WTC11 (cell line): ENCODE results near the gene LPCAT3. TPM values are rescaled to one million over a fixed set of nuclear protein-coding genes. Genes with fewer than 3 reads are reported as not detected.

Experiments
- ATAC-seq: fragments of 200-7000 bp; cut with Tn5 transposase; 2 replicates; pipeline ENCODE4 v1.10.0; 2021; ENCODE audit warnings: mild to moderate bottlenecking, moderate library complexity
- CTCF ChIA-PET: fragments of 300-600 bp; sonication (Branson Sonifier 250); formaldehyde crosslinking; loops from one replicate; lab custom pipeline; 2021; ENCODE audit warnings: antibody characterized with exemption; lab: Charles Lee
- POLR2A ChIA-PET: fragments of 350-600 bp; sonication (Branson Sonifier 250); formaldehyde crosslinking; loops from one replicate; lab custom pipeline; 2021; ENCODE audit warnings: antibody characterized with exemption; lab: Charles Lee
- DNase-seq: peaks from one replicate; pipeline ENCODE4 v3.0.0; 2021; ENCODE audit warnings: low spot score
- H3K27ac Mint-ChIP-seq: 2 replicates; pipeline ENCODE4 v1.8.0; 2021; ENCODE audit warnings: mixed read lengths
- H3K27me3 Mint-ChIP-seq: 2 replicates; pipeline ENCODE4 v1.8.0; 2021; ENCODE audit warnings: low read depth, mild to moderate bottlenecking, moderate library complexity, mixed read lengths
- H3K36me3 Mint-ChIP-seq: 2 replicates; pipeline ENCODE4 v1.8.0; 2021; ENCODE audit warnings: mixed read lengths
- H3K4me1 Mint-ChIP-seq: 2 replicates; pipeline ENCODE4 v1.8.0; 2022; ENCODE audit warnings: mixed read lengths
- H3K4me3 Mint-ChIP-seq: 2 replicates; pipeline ENCODE4 v1.8.0; 2021; ENCODE audit warnings: mild to moderate bottlenecking, moderate library complexity, mixed read lengths
- H3K9me3 Mint-ChIP-seq: 2 replicates; pipeline ENCODE4 v1.8.0; 2021; ENCODE audit warnings: mixed read lengths
- GABPB1 ChIP-seq: sonication (generic); formaldehyde crosslinking; IDR thresholded peaks from 2 replicates; pipeline ENCODE4 v1.8.1; 2023; ENCODE audit warnings: mild to moderate bottlenecking, missing genetic modification reagents
- HMGXB4 ChIP-seq: sonication (generic); formaldehyde crosslinking; IDR thresholded peaks from 2 replicates; pipeline ENCODE4 v1.8.1; 2023; ENCODE audit warnings: mild to moderate bottlenecking, moderate library complexity, missing genetic modification reagents
- JAZF1 ChIP-seq: fragments of 250-450 bp; sonication (Bioruptor Pico); IDR thresholded peaks from 2 replicates; pipeline ENCODE4 v1.9.0; 2021; ENCODE audit warnings: moderate library complexity, mild to moderate bottlenecking, inconsistent platforms
- KAT7 ChIP-seq: sonication (generic); formaldehyde crosslinking; IDR thresholded peaks from 2 replicates; pipeline ENCODE4 v1.8.1; 2023; ENCODE audit warnings: missing genetic modification reagents, mild to moderate bottlenecking, borderline replicate concordance
- MAX ChIP-seq: sonication (generic); formaldehyde crosslinking; IDR thresholded peaks from 2 replicates; pipeline ENCODE4 v1.8.0; 2022; ENCODE audit warnings: mild to moderate bottlenecking, missing genetic modification reagents
- NFE2L1 ChIP-seq: sonication (generic); formaldehyde crosslinking; IDR thresholded peaks from 2 replicates; pipeline ENCODE4 v1.8.1; 2023; ENCODE audit warnings: missing genetic modification reagents
- SP1 ChIP-seq: sonication (generic); formaldehyde crosslinking; conservative IDR thresholded peaks from 2 replicates; pipeline ENCODE4 v1.8.1; 2022; ENCODE audit warnings: missing genetic modification reagents
- ZNF232 ChIP-seq: sonication (generic); formaldehyde crosslinking; IDR thresholded peaks from 2 replicates; pipeline ENCODE4 v1.8.0; 2022; ENCODE audit warnings: mild to moderate bottlenecking, missing genetic modification reagents
- ZNF281 ChIP-seq: sonication (generic); formaldehyde crosslinking; IDR thresholded peaks from 2 replicates; pipeline ENCODE4 v1.8.0; 2023; ENCODE audit warnings: mild to moderate bottlenecking, missing genetic modification reagents
- ZNF416 ChIP-seq: fragments of 250-450 bp; sonication (Bioruptor Pico); IDR thresholded peaks from 2 replicates; pipeline ENCODE4 v1.9.0; 2021; ENCODE audit warnings: mild to moderate bottlenecking, inconsistent platforms
- ZNF423 ChIP-seq: fragments of 250-450 bp; sonication (Bioruptor Pico); IDR thresholded peaks from 2 replicates; pipeline ENCODE4 v2.1.2; 2022; ENCODE audit warnings: mild to moderate bottlenecking, moderate library complexity
- total RNA-seq: library from RNA; stranded (reverse); gene quantifications from 3 replicates; pipeline ENCODE4 v1.2.3, GENCODE V29; 2021
- TF ChIP-seq, protein P1 (sequence below): fragments of 250-450 bp; sonication (Bioruptor Pico); IDR thresholded peaks from 2 replicates; pipeline ENCODE4 v1.9.0; 2021; ENCODE audit warnings: mild to moderate bottlenecking
- TF ChIP-seq, protein P2 (sequence below): sonication (generic); formaldehyde crosslinking; IDR thresholded peaks from 2 replicates; pipeline ENCODE4 v1.8.0; 2022; ENCODE audit warnings: mild to moderate bottlenecking, missing genetic modification reagents
- TF ChIP-seq, protein P3 (sequence below): sonication (generic); formaldehyde crosslinking; IDR thresholded peaks from 2 replicates; pipeline ENCODE4 v1.8.1; 2023; ENCODE audit warnings: mild to moderate bottlenecking, missing genetic modification reagents
- TF ChIP-seq, protein P4 (sequence below): sonication (generic); formaldehyde crosslinking; IDR thresholded peaks from 2 replicates; pipeline ENCODE4 v1.8.1; 2023; ENCODE audit warnings: mild to moderate bottlenecking, missing genetic modification reagents, borderline replicate concordance

LPCAT3 gene
- total RNA-seq, 1 experiment from 2014 or later: 40.0 TPM

- H3K27ac Mint-ChIP-seq: no peak overlapping the region
- ChIA-PET CTCF (interaction anchor here (0.8 to 9.7 kb wide), 15 partner anchors 11 to 150 kb away, joined by 3 to 296 read pairs (median 10); partner anchors contain the start of genes ATN1, C12orf57, LPCAT3 and PTPN6), POLR2A (interaction anchor here (0.9 to 6.6 kb wide), 7 partner anchors 18 to 90 kb away, joined by 3 to 167 read pairs (median 5); partner anchors contain the start of genes C12orf57, LPCAT3, RNU7-1 and SPSB2)
- peaks cover 30% of the 10 kb centered on the region for H3K36me3 Mint-ChIP-seq
- TF ChIP-seq ZNF232 (CRISPR knock-in tag) (peak; percentile 51; the same call in 1 of the 2 replicates), ZNF423 (CRISPR knock-in tag) (peak; percentile 40; the same call in 1 of the 2 replicates), JAZF1 (CRISPR knock-in tag) (no peak), KAT7 (CRISPR knock-in tag) (peak; percentile 62; the same call in 1 of the 2 replicates), ZNF281 (CRISPR knock-in tag) (0 out of 2 replicates have a peak, but pooled peaks have one; percentile 34), HMGXB4 (CRISPR knock-in tag) (no peak), SP1 (CRISPR knock-in tag) (peak; percentile 53; the same call in 1 of the 2 replicates), NFE2L1 (CRISPR knock-in tag) (peak; percentile 31; the same call in 1 of the 2 replicates)
- TF ChIP-seq, protein P1, sequence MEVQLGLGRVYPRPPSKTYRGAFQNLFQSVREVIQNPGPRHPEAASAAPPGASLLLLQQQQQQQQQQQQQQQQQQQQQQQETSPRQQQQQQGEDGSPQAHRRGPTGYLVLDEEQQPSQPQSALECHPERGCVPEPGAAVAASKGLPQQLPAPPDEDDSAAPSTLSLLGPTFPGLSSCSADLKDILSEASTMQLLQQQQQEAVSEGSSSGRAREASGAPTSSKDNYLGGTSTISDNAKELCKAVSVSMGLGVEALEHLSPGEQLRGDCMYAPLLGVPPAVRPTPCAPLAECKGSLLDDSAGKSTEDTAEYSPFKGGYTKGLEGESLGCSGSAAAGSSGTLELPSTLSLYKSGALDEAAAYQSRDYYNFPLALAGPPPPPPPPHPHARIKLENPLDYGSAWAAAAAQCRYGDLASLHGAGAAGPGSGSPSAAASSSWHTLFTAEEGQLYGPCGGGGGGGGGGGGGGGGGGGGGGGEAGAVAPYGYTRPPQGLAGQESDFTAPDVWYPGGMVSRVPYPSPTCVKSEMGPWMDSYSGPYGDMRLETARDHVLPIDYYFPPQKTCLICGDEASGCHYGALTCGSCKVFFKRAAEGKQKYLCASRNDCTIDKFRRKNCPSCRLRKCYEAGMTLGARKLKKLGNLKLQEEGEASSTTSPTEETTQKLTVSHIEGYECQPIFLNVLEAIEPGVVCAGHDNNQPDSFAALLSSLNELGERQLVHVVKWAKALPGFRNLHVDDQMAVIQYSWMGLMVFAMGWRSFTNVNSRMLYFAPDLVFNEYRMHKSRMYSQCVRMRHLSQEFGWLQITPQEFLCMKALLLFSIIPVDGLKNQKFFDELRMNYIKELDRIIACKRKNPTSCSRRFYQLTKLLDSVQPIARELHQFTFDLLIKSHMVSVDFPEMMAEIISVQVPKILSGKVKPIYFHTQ: no peak
- TF ChIP-seq, protein P2, sequence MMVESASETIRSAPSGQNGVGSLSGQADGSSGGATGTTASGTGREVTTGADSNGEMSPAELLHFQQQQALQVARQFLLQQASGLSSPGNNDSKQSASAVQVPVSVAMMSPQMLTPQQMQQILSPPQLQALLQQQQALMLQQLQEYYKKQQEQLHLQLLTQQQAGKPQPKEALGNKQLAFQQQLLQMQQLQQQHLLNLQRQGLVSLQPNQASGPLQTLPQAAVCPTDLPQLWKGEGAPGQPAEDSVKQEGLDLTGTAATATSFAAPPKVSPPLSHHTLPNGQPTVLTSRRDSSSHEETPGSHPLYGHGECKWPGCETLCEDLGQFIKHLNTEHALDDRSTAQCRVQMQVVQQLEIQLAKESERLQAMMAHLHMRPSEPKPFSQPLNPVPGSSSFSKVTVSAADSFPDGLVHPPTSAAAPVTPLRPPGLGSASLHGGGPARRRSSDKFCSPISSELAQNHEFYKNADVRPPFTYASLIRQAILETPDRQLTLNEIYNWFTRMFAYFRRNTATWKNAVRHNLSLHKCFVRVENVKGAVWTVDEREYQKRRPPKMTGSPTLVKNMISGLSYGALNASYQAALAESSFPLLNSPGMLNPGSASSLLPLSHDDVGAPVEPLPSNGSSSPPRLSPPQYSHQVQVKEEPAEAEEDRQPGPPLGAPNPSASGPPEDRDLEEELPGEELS (CRISPR knock-in tag): no peak
- DNase-seq (peak; percentile 83), ATAC-seq (peak; percentile 35)
- H3K9me3 Mint-ChIP-seq: no peaks in the 10 kb centered on the region
- no peaks in the 10 kb centered on the region for H3K27me3 Mint-ChIP-seq
- peaks cover 55% of the 10 kb centered on the region for H3K4me1 Mint-ChIP-seq
- H3K4me3 Mint-ChIP-seq: peak overlapping the region; percentile 75
Measured at GRCh38 chr12:6963016-6963731, 55.1 kb downstream of the LPCAT3 start.

DNA sequence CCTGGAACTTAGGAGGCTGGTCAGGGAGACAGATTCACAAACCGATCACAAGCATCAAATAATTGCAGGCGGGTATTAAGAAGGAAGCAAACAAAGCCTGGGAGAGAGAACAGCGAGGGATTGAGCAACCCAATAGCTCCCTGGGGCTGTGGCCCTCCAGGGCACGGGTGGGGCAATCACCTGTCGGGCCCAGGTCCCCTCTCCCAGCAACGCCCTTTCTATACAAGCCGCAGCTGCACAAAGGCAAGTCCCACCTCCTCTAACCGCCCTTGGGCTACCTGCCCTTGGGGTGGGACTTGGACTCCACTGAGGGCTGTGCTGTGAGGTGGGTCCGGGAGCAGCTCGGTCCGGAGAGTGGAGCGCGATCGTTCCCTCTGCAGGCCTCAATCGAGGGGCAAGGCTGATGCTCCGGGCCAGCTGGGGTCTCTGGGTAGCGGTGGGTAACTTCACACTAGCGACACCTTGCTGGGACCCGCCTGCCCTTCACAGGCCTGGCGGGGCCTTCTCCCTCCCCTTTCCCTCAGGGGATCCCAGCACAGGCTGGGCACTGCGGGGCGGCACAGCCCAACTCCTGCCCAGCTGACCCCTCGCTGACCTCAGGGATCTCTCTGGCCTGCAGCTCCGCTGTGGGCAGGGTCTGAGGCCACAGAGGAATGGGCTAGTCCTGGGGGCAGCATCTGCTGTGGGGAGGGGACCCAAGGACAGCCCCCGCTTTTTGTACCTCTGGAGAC is 55.8 kb downstream of the LPCAT3 start:
- Mint-ChIP-seq H3K36me3 (peaks cover 23% of the 10 kb centered on the region), H3K27me3 (no peaks in the 10 kb centered on the region), H3K4me3 (peak overlapping the region; percentile 75), H3K9me3 (no peaks in the 10 kb centered on the region), H3K27ac (peak overlapping the region; percentile 99), H3K4me1 (peaks cover 55% of the 10 kb centered on the region)
- no peak for DNase-seq
- POLR2A ChIA-PET: interaction anchor here (0.6 to 6.6 kb wide), 8 partner anchors 9 to 89 kb away, joined by 3 to 167 read pairs (median 8); partner anchors contain the start of genes C12orf57, LPCAT3, RNU7-1 and SPSB2
- ATAC-seq: peak; percentile 6
- CTCF ChIA-PET: interaction anchor here (0.6 to 9.7 kb wide), 19 partner anchors 10 to 704 kb away, joined by 3 to 296 read pairs (median 8); partner anchors contain the start of genes ATN1, C12orf57, COPS7A and LPCAT3
- TF ChIP-seq, protein P3, sequence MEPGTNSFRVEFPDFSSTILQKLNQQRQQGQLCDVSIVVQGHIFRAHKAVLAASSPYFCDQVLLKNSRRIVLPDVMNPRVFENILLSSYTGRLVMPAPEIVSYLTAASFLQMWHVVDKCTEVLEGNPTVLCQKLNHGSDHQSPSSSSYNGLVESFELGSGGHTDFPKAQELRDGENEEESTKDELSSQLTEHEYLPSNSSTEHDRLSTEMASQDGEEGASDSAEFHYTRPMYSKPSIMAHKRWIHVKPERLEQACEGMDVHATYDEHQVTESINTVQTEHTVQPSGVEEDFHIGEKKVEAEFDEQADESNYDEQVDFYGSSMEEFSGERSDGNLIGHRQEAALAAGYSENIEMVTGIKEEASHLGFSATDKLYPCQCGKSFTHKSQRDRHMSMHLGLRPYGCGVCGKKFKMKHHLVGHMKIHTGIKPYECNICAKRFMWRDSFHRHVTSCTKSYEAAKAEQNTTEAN (CRISPR knock-in tag): 0 out of 2 replicates have a peak, but pooled peaks have one; percentile 17
- TF ChIP-seq MAX (CRISPR knock-in tag): peak; percentile 53; the same call in 1 of the 2 replicates
- TF ChIP-seq, protein P4, sequence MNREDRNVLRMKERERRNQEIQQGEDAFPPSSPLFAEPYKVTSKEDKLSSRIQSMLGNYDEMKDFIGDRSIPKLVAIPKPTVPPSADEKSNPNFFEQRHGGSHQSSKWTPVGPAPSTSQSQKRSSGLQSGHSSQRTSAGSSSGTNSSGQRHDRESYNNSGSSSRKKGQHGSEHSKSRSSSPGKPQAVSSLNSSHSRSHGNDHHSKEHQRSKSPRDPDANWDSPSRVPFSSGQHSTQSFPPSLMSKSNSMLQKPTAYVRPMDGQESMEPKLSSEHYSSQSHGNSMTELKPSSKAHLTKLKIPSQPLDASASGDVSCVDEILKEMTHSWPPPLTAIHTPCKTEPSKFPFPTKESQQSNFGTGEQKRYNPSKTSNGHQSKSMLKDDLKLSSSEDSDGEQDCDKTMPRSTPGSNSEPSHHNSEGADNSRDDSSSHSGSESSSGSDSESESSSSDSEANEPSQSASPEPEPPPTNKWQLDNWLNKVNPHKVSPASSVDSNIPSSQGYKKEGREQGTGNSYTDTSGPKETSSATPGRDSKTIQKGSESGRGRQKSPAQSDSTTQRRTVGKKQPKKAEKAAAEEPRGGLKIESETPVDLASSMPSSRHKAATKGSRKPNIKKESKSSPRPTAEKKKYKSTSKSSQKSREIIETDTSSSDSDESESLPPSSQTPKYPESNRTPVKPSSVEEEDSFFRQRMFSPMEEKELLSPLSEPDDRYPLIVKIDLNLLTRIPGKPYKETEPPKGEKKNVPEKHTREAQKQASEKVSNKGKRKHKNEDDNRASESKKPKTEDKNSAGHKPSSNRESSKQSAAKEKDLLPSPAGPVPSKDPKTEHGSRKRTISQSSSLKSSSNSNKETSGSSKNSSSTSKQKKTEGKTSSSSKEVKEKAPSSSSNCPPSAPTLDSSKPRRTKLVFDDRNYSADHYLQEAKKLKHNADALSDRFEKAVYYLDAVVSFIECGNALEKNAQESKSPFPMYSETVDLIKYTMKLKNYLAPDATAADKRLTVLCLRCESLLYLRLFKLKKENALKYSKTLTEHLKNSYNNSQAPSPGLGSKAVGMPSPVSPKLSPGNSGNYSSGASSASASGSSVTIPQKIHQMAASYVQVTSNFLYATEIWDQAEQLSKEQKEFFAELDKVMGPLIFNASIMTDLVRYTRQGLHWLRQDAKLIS (CRISPR knock-in tag): no peak
- no peak for TF ChIP-seq GABPB1 (CRISPR knock-in tag)
- 0 out of 2 replicates have a peak, but pooled peaks have one; percentile 36 for TF ChIP-seq ZNF416 (CRISPR knock-in tag)
